OCI-LY3 (cell line): Measurements from ENCODE around the gene NRP2.

Experiments
- EZH2phosphoT487 ChIP-seq: fragments of 200-600 bp; shearing (Covaris generic); IDR thresholded peaks from 2 replicates; pipeline ENCODE4 v1.6.1; 2018; ENCODE audit warnings: antibody characterized with exemption, mixed run types, low read depth
- TF ChIP-seq, protein P1 (sequence below): fragments of 200-600, 300-600 bp; sonication (generic); IDR thresholded peaks from 2 replicates; pipeline ENCODE4 v1.5.1; 2014; ENCODE audit warnings: antibody characterized with exemption, low read length, low read depth

DNA sequence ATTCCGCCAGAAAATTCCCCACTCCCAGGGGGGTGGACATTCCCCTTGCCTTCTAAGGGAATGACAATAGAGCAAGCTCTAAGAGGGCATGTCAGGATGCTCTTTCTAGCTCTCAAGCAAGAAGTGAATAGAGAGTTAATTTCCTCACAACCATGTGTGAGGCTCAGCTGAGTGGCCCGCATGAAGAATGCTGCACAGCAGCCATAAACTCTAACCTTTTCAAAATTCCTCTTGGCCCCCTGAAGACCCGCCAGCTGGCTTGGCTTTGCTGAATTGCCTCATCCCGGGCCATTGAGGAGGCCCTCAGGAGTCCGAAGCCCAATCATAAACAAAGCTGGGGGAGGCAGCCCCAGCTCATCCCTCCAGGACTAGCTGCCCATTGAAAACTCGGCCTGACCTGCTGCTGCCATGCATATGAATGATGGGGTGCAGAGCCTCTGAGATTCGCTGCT is 38.2 kb downstream of the NRP2 start:
- TF ChIP-seq, protein P1, sequence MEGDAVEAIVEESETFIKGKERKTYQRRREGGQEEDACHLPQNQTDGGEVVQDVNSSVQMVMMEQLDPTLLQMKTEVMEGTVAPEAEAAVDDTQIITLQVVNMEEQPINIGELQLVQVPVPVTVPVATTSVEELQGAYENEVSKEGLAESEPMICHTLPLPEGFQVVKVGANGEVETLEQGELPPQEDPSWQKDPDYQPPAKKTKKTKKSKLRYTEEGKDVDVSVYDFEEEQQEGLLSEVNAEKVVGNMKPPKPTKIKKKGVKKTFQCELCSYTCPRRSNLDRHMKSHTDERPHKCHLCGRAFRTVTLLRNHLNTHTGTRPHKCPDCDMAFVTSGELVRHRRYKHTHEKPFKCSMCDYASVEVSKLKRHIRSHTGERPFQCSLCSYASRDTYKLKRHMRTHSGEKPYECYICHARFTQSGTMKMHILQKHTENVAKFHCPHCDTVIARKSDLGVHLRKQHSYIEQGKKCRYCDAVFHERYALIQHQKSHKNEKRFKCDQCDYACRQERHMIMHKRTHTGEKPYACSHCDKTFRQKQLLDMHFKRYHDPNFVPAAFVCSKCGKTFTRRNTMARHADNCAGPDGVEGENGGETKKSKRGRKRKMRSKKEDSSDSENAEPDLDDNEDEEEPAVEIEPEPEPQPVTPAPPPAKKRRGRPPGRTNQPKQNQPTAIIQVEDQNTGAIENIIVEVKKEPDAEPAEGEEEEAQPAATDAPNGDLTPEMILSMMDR = no peak
- TF ChIP-seq EZH2phosphoT487 = no peak
